HCT116 (cell line): ENCODE results near the gene YTHDF1. TPM values are rescaled to one million over a fixed set of nuclear protein-coding genes. Genes with fewer than 3 reads are reported as not detected.

Experiments
- ATAC-seq: fragments of 200-7000 bp; cut with Tn5 transposase; 2 replicates; pipeline ENCODE4 v1.9.1; 2020; ENCODE audit warnings: mild to moderate bottlenecking, moderate library complexity
- BruUV-seq: library from RNA; stranded (reverse); fragments of 400-500 nt; replicated peaks from 2 replicates; lab custom pipeline; 2021; lab: Mats Ljungman, UMichigan
- CTCF ChIA-PET: fragments of 300-600 bp; sonication (Branson Sonifier 250); formaldehyde crosslinking; loops from one replicate; lab custom pipeline; 2021; ENCODE audit warnings: antibody characterized with exemption; lab: Charles Lee
- POLR2A ChIA-PET: fragments of 300-600, 350-600 bp; sonication (Branson Sonifier 250); formaldehyde crosslinking; loops from one replicate; lab custom pipeline; 2021; ENCODE audit warnings: antibody characterized with exemption; lab: Charles Lee
- RAD21 ChIA-PET, 2 experiments: fragments of 300-600 bp; sonication (Branson Sonifier 250); formaldehyde crosslinking; loops; one replicate each; lab custom pipeline; 2023; ENCODE audit warnings: low total read pairs in 2 of 2; ENCODE audit not compliant: uncharacterized antibody in 2 of 2, unreplicated experiment in 2 of 2, low non-redundant PET in 1 of 2; lab: Charles Lee
- DNase-seq: peaks from one replicate; pipeline ENCODE4 v3.0.0-alpha.2; 2010; ENCODE audit warnings: low read depth, low spot score
- H2AFZ ChIP-seq: fragments of 200-600 bp; shearing (Covaris generic), sonication (generic); 2 replicates; pipeline ENCODE4 v1.6.1; 2017; ENCODE audit warnings: low read depth, mixed run types, mixed read lengths, antibody characterized with exemption, low read length; ENCODE audit not compliant: poor library complexity, severe bottlenecking
- H3K27ac ChIP-seq: 2 replicates; pipeline ENCODE4 v1.5.1; 2012; ENCODE audit warnings: low read depth, low read length
- H3K27me3 ChIP-seq: fragments of 200-600 bp; sonication (generic); 2 replicates; pipeline ENCODE4 v1.6.1; 2016; ENCODE audit warnings: mixed run types, low read length, mixed read lengths; ENCODE audit not compliant: insufficient read depth
- H3K36me3 ChIP-seq, 2 experiments: fragments of 200-500 bp in 1 of 2; fragments of 200-600 bp in 1 of 2; sonication (Bioruptor generic) in 1 of 2; sonication (generic) in 1 of 2; 2 replicates each; pipeline versions ENCODE4 v1.5.1 to v1.6.1; 2014 to 2016; ENCODE audit warnings: low read length in 2 of 2, inconsistent platforms in 1 of 2, mixed read lengths in 1 of 2, mixed run types in 1 of 2; ENCODE audit not compliant: insufficient read depth in 2 of 2, control insufficient read depth in 1 of 2
- H3K4me1 ChIP-seq, 2 experiments: fragments of 200-600 bp in 1 of 2; sonication (generic) in 1 of 2; 2 replicates each; pipeline versions ENCODE4 v1.5.1 to v1.6.1; 2012 to 2017; ENCODE audit warnings: low read length in 2 of 2, inconsistent platforms in 1 of 2, mild to moderate bottlenecking in 1 of 2, mixed read lengths in 1 of 2, mixed run types in 1 of 2, moderate library complexity in 1 of 2; ENCODE audit not compliant: insufficient read depth in 2 of 2, control insufficient read depth in 1 of 2
- H3K4me2 ChIP-seq: fragments of 200-600 bp; sonication (generic); 2 replicates; pipeline ENCODE4 v1.6.1; 2017; ENCODE audit warnings: mixed run types, low read length, mixed read lengths
- H3K4me3 ChIP-seq, 2 experiments: fragments of 200-600 bp in 1 of 2; sonication (generic) in 1 of 2; replicated peaks in 1 of 2; 2 replicates each; pipeline ENCODE4 v1.5.1; 2011 to 2016; ENCODE audit warnings: low read length in 2 of 2, control low read depth in 1 of 2, low read depth in 1 of 2, mild to moderate bottlenecking in 1 of 2, mixed read lengths in 1 of 2, mixed run types in 1 of 2
- H3K79me2 ChIP-seq: fragments of 200-600 bp; sonication (generic); 2 replicates; pipeline ENCODE4 v1.6.1; 2017; ENCODE audit warnings: mild to moderate bottlenecking, mixed run types, low read length, moderate library complexity, mixed read lengths; ENCODE audit not compliant: insufficient read depth
- H3K9ac ChIP-seq: fragments of 200-600 bp; sonication (generic); 2 replicates; pipeline ENCODE4 v1.6.1; 2016; ENCODE audit warnings: low read length, mixed read lengths
- H3K9me2 ChIP-seq: fragments of 200-600 bp; sonication (generic), shearing (Covaris generic); 2 replicates; pipeline ENCODE4 v1.6.1; 2017; ENCODE audit warnings: mixed run types, mild to moderate bottlenecking, moderate library complexity; ENCODE audit not compliant: insufficient read depth
- H3K9me3 ChIP-seq, 2 experiments: fragments of 200-500 bp in 1 of 2; fragments of 200-600 bp in 1 of 2; sonication (Bioruptor generic) in 1 of 2; sonication (generic) in 1 of 2; 2 replicates each; pipeline ENCODE4 v1.6.1; 2014 to 2017; ENCODE audit warnings: low read length in 2 of 2, mixed read lengths in 2 of 2, inconsistent platforms in 1 of 2, low read depth in 1 of 2, mild to moderate bottlenecking in 1 of 2, mixed run types in 1 of 2, moderate library complexity in 1 of 2; ENCODE audit not compliant: control insufficient read depth in 1 of 2, insufficient read depth in 1 of 2
- H4K20me1 ChIP-seq: fragments of 200-600 bp; sonication (generic), shearing (Covaris generic); 2 replicates; pipeline ENCODE4 v1.6.1; 2017; ENCODE audit warnings: mixed run types, mild to moderate bottlenecking, moderate library complexity; ENCODE audit not compliant: insufficient read depth
- EGR1 ChIP-seq: IDR thresholded peaks from 2 replicates; pipeline ENCODE4 v1.6.1; 2012; ENCODE audit warnings: low read depth
- EZH2phosphoT487 ChIP-seq: fragments of 200-600 bp; IDR thresholded peaks from 2 replicates; pipeline ENCODE4 v1.6.1; 2018; ENCODE audit warnings: antibody characterized with exemption, borderline replicate concordance
- FOSL1 ChIP-seq: IDR thresholded peaks from 2 replicates; pipeline ENCODE4 v1.6.1; 2012; ENCODE audit warnings: low read depth
- ZBTB33 ChIP-seq: IDR thresholded peaks from 2 replicates; pipeline ENCODE4 v1.6.1; 2011; ENCODE audit warnings: mild to moderate bottlenecking, low read length, moderate library complexity; ENCODE audit not compliant: insufficient replicate concordance; ENCODE audit errors: extremely low read depth
- ZNF274 ChIP-seq: fragments of 200-500 bp; sonication (Bioruptor generic); IDR thresholded peaks from 2 replicates; pipeline ENCODE4 v1.6.1; 2014; ENCODE audit warnings: mild to moderate bottlenecking, low read depth, low read length, inconsistent platforms
- intact Hi-C: fragments of 100-400 bp; cut with micrococcal nuclease; formaldehyde crosslinking; loops from 2 replicates; pipeline ENCODE4 v1.10.0; 2022
- total RNA-seq: library from RNA; stranded (reverse); gene quantifications from one replicate; pipeline ENCODE4 v1.2.1, GENCODE V29; 2021; ENCODE audit not compliant: unreplicated experiment

The YTHDF1 gene
- total RNA-seq, 1 experiment from 2014 or later = 42.8 TPM

GRCh38 chr20:63177134-63177784 lies 38.7 kb downstream of the YTHDF1 start:
- Histone ChIP-seq H3K79me2 (no peaks in the 10 kb centered on the region), H2AFZ (no peak overlapping the region), H3K4me3 (no peak overlapping the region), H3K27me3 (no peaks in the 10 kb centered on the region), H3K9me2 (no peaks in the 10 kb centered on the region), H3K4me2 (no peak overlapping the region), H3K9me3 (no peaks in the 10 kb centered on the region), H3K9ac (no peak overlapping the region), H3K27ac (no peak overlapping the region), H4K20me1 (no peaks in the 10 kb centered on the region), H3K36me3 (no peaks in the 10 kb centered on the region), H3K4me1 (peaks cover 2 to 10% of the 10 kb centered on the region in 2 experiments; a peak in 3 of 4 replicates)
- CTCF ChIA-PET = interaction anchor here (1.1 kb wide), 1 partner anchor 123 kb away, joined by 3 read pairs; no protein-coding TSS in a partner anchor
- RAD21 ChIA-PET = no interaction called here
- ATAC-seq (no peak), DNase-seq (no peak)
- intact Hi-C loops = no loop called here
- BruUV-seq = no TSS peak
- POLR2A ChIA-PET = no interaction called here
- no peak for TF ChIP-seq EZH2phosphoT487
- no peak for TF ChIP-seq ZBTB33
- TF ChIP-seq EGR1 = no peak
- TF ChIP-seq ZNF274 = no peak
- TF ChIP-seq FOSL1 = no peak
